HEK293T (cell line): ENCODE measurements around the gene CBL.

Source experiments
- CTCF ChIA-PET: fragments of 350-600 bp; formaldehyde crosslinking; extraction: SDS; loops from one replicate; lab custom pipeline; 2021; ENCODE audit warnings: antibody characterized with exemption, inconsistent platforms; lab: Yijun Ruan, JAX
- POLR2A ChIA-PET: fragments of 350-600 bp; formaldehyde crosslinking; extraction: SDS; loops from one replicate; lab custom pipeline; 2020; ENCODE audit warnings: antibody characterized with exemption, inconsistent platforms; lab: Yijun Ruan, JAX
- DNase-seq: peaks from one replicate; pipeline ENCODE4 v3.0.0; 2012; ENCODE audit warnings: mixed read lengths; ENCODE audit errors: extremely low spot score
- ARNT ChIP-seq: fragments of 450-650 bp; IDR thresholded peaks from 2 replicates; pipeline ENCODE4 v1.6.1; 2017; ENCODE audit warnings: mild to moderate bottlenecking
- BHLHE40 ChIP-seq: fragments of 450-650 bp; IDR thresholded peaks from 2 replicates; pipeline ENCODE4 v1.6.1; 2016; ENCODE audit warnings: mild to moderate bottlenecking, moderate library complexity, borderline replicate concordance
- CTBP1 ChIP-seq: fragments of 450-650 bp; IDR thresholded peaks from 2 replicates; pipeline ENCODE4 v1.6.1; 2016; ENCODE audit warnings: borderline replicate concordance
- ELF4 ChIP-seq: fragments of 450-650 bp; IDR thresholded peaks from 2 replicates; pipeline ENCODE4 v1.6.1; 2017; ENCODE audit warnings: antibody characterized with exemption
- FOXA1 ChIP-seq: fragments of 450-650 bp; IDR thresholded peaks from 2 replicates; pipeline ENCODE4 v1.6.1; 2016; ENCODE audit warnings: mild to moderate bottlenecking
- FOXK2 ChIP-seq: fragments of 450-650 bp; IDR thresholded peaks from 2 replicates; pipeline ENCODE4 v1.6.1; 2016; ENCODE audit warnings: mild to moderate bottlenecking
- FOXM1 ChIP-seq: fragments of 450-650 bp; IDR thresholded peaks from 2 replicates; pipeline ENCODE4 v1.6.1; 2017; ENCODE audit warnings: mild to moderate bottlenecking, borderline replicate concordance
- HDGF ChIP-seq: fragments of 450-650 bp; IDR thresholded peaks from 2 replicates; pipeline ENCODE4 v1.6.1; 2017; ENCODE audit warnings: antibody characterized with exemption, borderline replicate concordance
- L3MBTL2 ChIP-seq: fragments of 450-650 bp; conservative IDR thresholded peaks from 2 replicates; pipeline ENCODE4 v1.6.1; 2016; ENCODE audit warnings: mild to moderate bottlenecking
- LEF1 ChIP-seq: fragments of 450-650 bp; IDR thresholded peaks from 2 replicates; pipeline ENCODE4 v1.6.1; 2017; ENCODE audit warnings: mild to moderate bottlenecking, borderline replicate concordance
- NFRKB ChIP-seq: fragments of 450-650 bp; IDR thresholded peaks from 2 replicates; pipeline ENCODE4 v1.6.1; 2016; ENCODE audit warnings: mild to moderate bottlenecking, moderate library complexity
- SP1 ChIP-seq: fragments of 450-650 bp; IDR thresholded peaks from 2 replicates; pipeline ENCODE4 v1.6.1; 2017
- SUZ12 ChIP-seq: fragments of 450-650 bp; IDR thresholded peaks from 2 replicates; pipeline ENCODE4 v1.6.1; 2016; ENCODE audit warnings: mild to moderate bottlenecking
- TARDBP ChIP-seq: fragments of 450-650 bp; IDR thresholded peaks from 2 replicates; pipeline ENCODE4 v1.6.1; 2016
- ZNF384 ChIP-seq: fragments of 450-650 bp; IDR thresholded peaks from 2 replicates; pipeline ENCODE4 v1.6.1; 2016
- TF ChIP-seq, protein P1 (sequence below): fragments of 450-650 bp; IDR thresholded peaks from 2 replicates; pipeline ENCODE4 v1.6.1; 2016

Gene CBL

DNA sequence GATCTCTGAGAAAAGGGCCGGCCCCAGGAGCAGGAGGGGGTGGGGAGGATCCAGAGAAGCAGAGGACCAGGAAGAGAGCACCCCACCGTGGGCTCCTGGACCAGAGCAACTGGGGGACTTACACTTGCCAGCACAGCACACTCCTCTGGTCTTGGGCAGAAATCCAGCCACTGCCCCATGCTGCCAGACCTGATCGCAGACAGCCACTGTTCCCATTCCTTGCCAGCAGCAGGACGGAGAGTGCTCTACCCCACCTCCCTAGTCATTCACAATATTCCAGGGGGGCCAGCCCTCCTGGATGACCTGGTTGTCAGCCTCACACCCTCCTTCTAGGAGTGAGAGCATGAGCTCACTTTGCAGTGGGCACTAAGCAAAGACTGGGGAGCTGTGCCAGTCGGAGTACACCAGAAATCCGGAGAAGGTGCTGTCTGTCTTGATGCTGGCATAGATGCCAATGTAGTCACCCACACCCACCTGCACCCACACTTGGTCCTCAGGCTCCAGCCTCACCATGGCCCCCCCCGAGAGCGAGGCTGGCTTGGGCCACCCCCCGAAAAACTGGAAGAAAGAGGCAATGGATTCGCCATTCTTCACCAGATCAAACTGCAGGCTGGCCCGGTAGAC, 132.9 kb downstream of the CBL start:
- POLR2A ChIA-PET = interaction anchor here (1.0 to 2.3 kb wide), 7 partner anchors 10 to 42 kb away, joined by 4 to 17 read pairs (median 7); partner anchors contain the start of genes MCAM and USP2

DNA sequence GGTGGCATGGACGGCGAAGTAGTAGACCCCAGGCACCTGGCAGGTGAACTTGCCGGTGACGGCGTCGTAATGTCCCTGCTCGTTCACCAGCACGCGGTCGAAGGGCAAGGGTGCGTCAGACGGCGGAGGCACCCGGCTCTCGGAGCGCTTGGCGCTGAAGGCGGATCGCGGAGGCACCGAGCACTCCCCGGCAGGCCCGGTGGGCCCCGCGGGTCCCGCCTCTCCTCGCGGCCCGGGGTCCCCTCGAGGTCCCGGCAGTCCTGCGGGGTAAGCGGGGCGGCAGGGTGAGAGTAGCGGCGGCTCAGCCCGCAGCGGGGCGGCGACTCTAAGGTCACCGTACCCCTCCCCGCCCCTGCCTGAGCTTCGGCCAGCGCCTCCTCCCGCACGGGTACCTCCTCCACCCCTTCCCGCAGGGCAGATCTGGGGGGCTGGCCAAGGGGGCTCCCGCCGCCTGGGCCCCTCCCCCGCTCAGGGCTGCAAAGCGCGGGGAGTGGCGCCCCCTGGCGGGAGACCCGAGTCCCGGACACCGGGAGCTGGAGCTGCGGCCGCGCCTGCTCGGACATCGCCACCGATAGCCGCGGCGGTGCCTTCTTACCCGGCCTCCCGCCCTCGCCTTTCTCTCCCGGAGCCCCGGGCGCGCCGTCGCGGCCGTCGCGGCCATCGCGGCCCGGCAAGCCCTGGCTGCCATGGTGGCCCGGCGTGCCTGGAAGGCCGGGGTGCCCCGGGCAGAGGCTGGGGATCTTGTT, 133.6 kb downstream of the CBL start:
- TF ChIP-seq FOXM1 (no peak), LEF1 (no peak), CTBP1 (no peak), FOXA1 (no peak), ARNT (no peak), SP1 (no peak), TARDBP (no peak)
- TF ChIP-seq, protein P1, sequence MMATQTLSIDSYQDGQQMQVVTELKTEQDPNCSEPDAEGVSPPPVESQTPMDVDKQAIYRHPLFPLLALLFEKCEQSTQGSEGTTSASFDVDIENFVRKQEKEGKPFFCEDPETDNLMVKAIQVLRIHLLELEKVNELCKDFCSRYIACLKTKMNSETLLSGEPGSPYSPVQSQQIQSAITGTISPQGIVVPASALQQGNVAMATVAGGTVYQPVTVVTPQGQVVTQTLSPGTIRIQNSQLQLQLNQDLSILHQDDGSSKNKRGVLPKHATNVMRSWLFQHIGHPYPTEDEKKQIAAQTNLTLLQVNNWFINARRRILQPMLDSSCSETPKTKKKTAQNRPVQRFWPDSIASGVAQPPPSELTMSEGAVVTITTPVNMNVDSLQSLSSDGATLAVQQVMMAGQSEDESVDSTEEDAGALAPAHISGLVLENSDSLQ = no peak
- ChIA-PET CTCF (interaction anchor here (0.6 to 4.0 kb wide), 21 partner anchors 8 to 1060 kb away, joined by 3 to 57 read pairs (median 4); partner anchors contain the start of genes MCAM and USP2), POLR2A (interaction anchor here (2.2 kb wide), 1 partner anchor 18 kb away, joined by 11 read pairs; no protein-coding TSS in a partner anchor)
- DNase-seq = peak; percentile 54

More for the DNA sequence above, 132.9 kb downstream of the CBL start:
- CTCF ChIA-PET = interaction anchor here (0.7 to 4.0 kb wide), 23 partner anchors 9 to 273 kb away, joined by 3 to 57 read pairs (median 5); partner anchors contain the start of genes MCAM and USP2
- DNase-seq = no peak
- no peak for TF ChIP-seq L3MBTL2
- TF ChIP-seq CTBP1 = no peak
- no peak for TF ChIP-seq FOXM1
- TF ChIP-seq HDGF = no peak
- no peak for TF ChIP-seq SUZ12

DNA sequence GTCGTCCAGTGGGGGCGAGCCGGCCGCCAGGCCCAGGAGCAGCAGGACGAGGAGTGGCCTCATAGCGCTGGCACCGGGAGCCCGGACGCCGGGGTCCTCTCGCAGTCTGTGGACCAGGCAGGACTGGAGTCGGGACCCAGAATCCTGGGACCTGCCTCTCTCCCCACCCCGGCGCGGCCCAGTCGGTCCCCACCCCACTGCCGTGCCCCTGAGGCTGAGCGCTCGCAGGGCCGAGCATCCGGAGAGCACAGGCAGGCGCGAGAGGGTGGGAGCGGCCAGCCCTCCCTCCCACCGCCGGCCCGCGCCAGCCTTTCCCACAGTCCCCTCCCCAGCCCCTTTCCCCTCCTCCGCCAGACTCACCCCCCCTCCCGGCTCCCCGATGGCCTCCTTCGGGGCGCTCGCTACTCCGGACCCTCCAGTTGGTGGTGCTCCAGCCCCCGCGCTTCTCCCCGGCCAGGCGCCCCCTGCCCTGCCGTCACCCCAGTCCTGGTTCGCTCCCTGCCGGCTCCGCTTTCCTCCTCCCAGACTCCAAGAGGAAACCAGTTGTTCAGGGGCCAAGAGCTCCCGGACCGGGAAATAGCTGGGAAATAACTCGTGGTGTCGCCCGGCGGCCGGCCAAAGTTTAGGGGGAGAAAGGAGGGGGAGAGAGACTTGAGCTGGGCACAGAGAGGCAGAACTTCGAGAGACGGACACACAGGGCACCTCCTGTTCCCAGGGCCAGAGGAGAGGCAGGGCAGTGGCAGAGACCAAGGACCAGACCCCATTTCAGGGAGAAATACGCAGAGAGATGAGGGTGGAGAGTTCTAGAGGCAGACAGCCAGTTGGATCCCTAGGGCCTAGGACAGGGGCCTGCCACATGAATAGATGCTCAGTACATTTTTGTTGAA, 134.4 kb downstream of the CBL start, which contains the start of gene C1QTNF5:
C1QTNF5 (minus strand) TSS at position 549 of the 887 bp plus-strand sequence; CDS start at position 63, 486 bp downstream.
- no peak for TF ChIP-seq ELF4
- no peak for TF ChIP-seq CTBP1
- TF ChIP-seq, protein P1 = no peak
- TF ChIP-seq SUZ12 = no peak
- no peak for TF ChIP-seq NFRKB
- TF ChIP-seq FOXK2 = no peak
- TF ChIP-seq L3MBTL2 = no peak
- no peak for TF ChIP-seq SP1
- TF ChIP-seq ARNT = no peak
- TF ChIP-seq HDGF = no peak
- TF ChIP-seq FOXM1 = no peak
- no peak for TF ChIP-seq TARDBP
- TF ChIP-seq LEF1 = no peak
- TF ChIP-seq FOXA1 = no peak
- no peak for TF ChIP-seq BHLHE40
- TF ChIP-seq ZNF384 = no peak
- ChIA-PET CTCF (interaction anchor here (0.6 to 4.0 kb wide), 20 partner anchors 8 to 1059 kb away, joined by 3 to 57 read pairs (median 4); partner anchors contain the start of genes MCAM and USP2), POLR2A (interaction anchor here (1.1 kb wide), 1 partner anchor 20 kb away, joined by 3 read pairs; no protein-coding TSS in a partner anchor)
- DNase-seq = no peak

DNA sequence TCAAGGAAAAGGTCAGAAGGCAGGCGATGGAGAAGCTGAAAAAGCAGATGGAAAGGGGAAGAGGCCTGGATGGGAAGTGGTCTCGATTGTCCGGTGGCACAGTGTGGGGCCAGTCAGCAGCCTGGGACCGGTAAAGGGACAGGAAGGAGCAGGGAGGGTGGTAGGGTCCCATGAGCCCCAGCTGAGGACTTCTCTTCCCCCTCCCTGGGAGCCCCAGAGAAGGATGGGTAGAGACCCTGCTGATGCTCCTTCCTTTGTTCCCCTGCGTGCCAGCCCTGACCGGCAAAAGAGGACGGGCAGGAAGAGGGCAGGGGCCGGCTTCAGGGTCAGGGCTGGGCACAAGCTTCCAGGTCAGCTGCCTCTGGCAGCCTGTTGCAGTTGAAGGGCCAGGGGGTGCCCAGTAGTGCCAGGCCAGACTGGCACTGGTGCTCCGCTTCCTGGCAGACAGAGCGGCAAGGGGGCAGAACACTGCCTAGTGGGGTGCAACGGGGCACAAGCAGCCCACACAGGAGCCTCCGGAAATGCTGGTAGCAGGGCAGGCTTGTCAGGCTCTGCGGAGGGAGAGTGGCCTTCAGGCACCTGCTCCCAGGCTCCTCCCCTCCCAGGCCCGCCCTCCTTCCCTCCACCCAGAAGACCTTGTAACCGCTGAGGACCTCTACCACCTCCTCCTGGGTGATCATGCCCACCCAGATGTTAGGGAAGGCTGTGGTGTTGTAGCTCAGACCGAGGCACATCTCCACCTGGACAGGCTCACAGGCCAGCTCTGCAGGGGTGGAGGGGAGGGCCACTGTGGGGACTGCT, 135.3 kb downstream of the CBL start:
- POLR2A ChIA-PET = interaction anchor here (1.1 kb wide), 1 partner anchor 20 kb away, joined by 3 read pairs; no protein-coding TSS in a partner anchor
- TF ChIP-seq HDGF = no peak
- no peak for TF ChIP-seq NFRKB
- no peak for TF ChIP-seq SUZ12
- TF ChIP-seq L3MBTL2 = no peak
- TF ChIP-seq FOXM1 = no peak
- TF ChIP-seq ARNT = no peak
- no peak for TF ChIP-seq TARDBP
- no peak for TF ChIP-seq CTBP1
- TF ChIP-seq SP1 = no peak
- no peak for TF ChIP-seq FOXA1
- TF ChIP-seq, protein P1 = no peak
- no peak for TF ChIP-seq ELF4
- TF ChIP-seq FOXK2 = no peak
- no peak for TF ChIP-seq BHLHE40

More for the DNA sequence above, 135.3 kb downstream of the CBL start:
- CTCF ChIA-PET = interaction anchor here (0.6 to 1.0 kb wide), 3 partner anchors 18 to 1057 kb away, joined by 3 to 6 read pairs (median 3); no protein-coding TSS in a partner anchor
- DNase-seq = no peak
